DMS 273 treated with DMSO at 0.1 percent for 48 hours (cell line): Measurements from ENCODE around the gene FAM118A.
"Not testable (repeated sequence)": the region's sequence is repeated elsewhere in the genome, so short reads cannot be mapped to it uniquely, and the experiment has no call there.

Source experiments
- DNase-seq: peaks from one replicate; lab custom pipeline; 2025; lab: John Stamatoyannopoulos, UW

FAM118A gene

DNA sequence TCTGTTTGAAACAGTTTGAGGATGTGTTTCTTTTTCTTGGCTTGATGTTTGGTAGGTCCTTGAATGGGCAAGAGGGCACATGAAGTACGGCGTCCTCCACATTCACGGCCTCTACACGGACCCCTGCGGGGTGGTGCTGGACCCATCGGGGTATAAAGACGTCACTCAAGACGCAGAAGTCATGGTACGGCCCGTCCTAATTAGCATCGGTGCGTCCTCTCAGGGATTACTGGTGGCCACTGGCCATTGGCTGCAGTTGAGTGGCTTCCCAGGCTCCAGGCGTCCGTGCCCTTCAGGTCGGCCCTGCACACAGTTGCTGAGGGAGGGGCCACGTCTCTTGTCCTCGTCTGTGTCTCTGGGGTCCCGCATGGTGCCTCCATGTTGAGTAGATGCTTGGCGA is 20.8 kb downstream of the FAM118A start:
- no peak for DNase-seq

DNA sequence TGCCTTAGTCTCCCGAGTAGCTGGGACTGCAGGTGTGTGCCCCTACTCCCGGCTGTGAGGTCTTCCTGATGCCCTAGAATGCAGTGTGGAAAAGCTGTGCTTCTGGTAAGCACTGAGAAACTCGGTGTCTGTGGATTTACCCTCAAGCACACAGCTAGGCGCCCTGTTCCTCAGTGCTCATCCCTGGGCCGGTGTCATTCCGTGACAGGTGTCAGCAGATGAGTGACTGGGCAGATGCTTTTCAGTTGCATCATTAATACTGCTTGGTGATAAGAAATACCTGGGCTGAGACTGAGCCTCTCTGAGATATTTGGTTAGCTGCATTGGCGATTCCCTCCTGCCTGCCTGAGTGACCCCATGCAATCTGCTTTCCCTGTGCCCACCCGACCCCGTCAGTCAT is 21.8 kb downstream of the FAM118A start:
- DNase-seq: no peak

DNA sequence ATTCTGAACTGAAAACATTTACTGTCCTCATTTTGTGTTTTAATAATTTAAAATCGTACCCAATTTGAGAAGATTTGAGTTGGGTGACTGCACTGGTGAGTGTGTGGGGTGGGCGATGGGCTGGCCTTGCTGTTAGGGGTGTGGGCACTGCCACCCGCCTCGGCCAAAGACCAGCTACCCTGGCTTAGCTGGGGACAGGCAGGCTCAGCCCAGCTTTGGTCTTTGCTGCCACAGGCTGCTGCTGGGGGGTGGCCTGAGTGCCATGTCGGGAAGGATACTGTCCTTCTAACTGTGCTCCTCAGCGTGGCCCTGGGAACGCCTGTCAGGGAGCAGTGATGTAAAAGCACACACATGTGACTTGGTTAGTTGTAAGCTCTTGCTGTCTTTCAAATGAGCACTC is 22.3 kb downstream of the FAM118A start:
- DNase-seq: no peak

DNA sequence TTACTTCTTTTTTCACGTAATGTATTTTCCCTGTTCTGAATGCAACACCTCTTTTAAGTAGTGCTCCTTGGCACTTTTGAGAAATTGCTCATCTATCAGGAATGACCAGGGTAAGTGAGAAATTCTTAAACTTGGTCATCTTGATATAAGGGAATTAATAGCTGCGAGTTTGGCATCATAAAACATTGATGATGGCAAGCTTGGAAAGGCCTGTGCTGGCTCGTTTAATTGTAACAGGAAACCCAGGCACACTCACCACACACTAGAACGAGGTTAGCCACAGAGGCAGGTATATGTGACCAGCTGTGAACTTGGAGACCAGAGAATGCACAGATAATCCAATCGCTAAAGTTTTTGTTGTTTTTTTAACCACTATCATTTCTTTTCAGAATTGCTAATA is 24.3 kb downstream of the FAM118A start:
- DNase-seq: peak; percentile 66

DNA sequence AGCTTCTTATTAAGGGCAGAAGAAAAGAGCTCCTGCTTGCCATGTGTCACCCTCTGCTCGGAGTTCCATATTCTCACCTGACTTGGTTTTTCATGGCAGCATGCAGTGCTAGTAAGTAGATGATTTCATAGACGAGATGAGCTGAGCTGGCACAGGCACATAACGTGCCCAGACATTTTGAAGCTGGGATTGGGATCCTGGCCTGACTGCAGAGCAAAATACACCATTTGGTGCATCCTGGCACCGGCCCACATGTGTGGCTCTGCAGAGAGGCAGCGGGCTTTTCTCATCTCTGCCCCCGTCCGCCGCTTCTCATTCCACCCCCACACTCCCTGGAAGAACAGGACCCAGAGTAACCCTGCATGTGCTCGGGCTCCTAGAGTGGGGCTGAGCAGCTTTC is 24.8 kb downstream of the FAM118A start:
- peak; percentile 62 for DNase-seq

DNA sequence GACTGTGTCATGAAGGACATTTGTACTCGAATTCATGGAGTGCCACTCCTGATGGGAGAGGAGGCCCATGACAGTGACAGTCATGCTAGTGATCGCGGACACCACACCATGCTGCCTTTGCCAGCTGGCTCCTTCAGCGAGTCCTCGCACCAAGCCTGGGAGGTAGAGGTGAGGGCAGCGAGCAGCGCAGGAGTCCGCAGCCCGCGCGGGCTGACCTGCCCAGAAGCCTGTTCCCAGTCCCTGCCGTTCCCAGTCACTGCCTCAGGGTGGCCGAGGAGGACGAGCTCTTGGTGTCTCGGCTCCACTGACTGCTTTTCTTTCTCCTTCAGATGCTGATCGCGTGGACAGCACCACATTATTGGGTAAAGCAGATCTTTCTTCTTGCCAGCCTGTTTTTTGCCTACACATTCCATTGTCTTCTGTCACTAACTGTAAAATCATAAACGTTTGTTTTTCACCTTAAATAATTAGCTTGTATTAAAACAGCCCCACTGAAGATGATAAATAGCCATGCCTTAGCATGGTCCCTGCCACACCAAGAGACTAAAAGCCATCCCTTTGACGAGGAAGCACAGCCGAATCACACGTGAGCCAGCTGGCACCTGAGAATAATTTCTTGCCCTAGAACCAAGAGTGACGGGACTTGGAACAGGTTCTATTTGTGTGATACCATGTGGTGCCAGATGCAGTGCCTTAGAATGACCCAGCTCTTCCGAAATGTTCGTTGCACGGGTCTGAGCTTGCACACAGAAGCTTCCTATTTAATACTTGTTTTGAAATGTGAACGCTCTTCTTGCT is 25.5 kb downstream of the FAM118A start:
- peak; percentile 22 for DNase-seq

DNA sequence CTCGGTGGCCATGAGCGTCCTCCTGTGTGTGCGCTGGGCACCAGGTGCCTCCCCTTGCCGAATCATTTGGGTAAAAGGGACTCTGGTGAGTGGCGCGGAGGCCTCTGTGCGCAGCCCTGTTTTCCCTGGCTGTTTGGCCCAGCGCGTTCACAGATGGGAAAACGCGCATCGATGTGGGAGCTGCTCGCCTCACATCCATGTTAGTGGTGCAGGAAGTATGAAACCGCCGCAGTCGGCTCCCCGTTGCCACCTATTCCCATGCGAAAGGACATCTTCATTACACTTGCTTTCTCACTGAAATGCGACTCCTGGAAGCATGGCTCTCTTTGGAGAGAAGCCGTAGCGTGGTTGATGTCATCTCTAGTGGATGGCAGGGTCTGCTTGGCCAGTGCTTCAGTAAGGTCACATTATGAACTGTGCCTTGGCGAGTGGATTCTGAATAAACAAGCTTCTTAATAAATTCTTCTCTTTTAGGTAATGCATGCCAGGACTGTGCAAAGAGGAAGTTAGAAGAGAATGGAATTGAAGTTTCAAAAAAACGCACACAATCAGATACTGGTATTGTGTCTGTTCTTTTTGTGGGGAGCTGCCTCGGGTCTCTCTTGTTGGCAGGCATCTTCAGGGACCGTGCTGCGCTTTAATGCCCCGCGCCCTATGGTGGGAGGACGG is 26.3 kb downstream of the FAM118A start:
- no peak for DNase-seq

DNA sequence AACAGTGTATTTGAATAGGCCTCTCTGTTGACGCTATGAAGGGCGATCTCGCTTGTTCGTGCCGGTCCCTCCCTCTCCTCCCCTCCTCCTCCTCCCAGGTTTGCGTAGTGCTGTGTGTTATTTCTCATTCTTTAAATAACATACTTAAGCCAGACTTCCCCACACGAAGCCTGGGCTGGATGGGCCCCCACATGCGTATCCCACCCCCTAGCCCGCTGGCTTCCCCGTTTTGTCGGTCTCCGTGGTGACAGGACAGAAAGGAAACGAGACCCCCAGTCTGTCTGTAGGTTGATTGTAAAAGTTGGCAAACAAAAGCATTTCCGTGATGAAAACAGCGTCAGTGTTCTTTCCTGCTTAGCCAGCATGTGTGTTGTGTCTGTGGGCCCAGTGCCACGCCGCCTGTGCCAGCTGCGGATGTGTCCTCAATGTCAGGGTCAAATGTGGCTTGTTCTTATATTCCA is 27.3 kb downstream of the FAM118A start:
- no peak for DNase-seq

DNA sequence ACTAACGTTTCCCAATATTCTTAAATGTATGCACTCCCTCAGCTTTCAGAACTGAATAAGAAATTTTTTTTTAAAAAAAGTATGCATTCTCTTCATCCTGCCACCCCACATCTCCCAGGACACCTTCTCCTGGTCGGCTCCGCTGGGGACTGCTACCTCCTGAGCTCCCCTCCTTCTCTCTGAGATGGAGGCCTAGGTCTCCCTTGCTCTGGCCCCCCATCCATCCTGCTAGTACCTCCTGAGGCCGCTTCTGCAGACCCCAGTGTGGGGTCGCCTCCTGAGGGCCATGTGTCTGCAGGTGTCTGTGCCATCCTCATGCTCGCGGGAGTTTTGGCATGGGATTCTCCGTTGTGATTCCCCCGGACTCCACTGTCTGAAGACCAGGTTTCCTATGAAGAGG is 27.8 kb downstream of the FAM118A start:
- no peak for DNase-seq

DNA sequence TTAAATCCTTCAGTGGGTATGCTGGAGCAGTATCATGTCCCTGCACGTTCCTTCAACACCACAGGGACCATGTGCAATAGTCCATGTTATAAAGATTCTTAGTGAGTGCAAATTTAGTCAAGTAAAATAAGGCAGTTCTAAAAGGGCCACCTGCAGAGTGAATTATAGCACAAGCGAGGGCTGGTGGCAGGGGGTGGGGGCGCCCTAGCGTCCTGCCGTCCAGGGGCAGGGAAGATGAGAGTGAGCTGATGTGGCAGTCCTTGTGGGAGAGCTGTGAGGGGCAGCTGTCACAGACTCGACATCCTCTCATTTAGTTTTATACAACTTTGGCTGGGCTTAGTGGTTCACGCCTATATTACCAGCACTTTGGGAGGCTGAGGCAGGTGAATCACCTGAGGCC is 29.1 kb downstream of the FAM118A start:
- no peak for DNase-seq

DNA sequence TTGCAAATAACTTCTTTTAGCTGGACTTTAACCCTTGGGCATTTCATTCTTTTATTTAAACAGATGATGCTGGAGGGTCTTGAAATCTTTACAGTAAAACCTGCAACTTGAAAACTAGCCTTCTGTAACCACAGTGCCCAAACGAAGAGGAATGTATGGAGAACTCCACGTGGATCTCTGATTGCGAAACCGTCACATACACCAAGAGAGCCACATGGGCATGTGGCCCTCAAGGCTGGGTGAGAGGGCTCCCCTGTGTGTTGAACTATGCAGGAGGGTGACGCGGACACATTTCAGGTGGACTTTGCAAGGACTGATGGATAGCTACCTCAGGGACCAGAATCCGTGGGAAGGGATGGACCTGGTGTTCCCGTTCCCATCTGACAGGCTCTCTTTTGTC is 30.6 kb downstream of the FAM118A start:
- no peak for DNase-seq

DNA sequence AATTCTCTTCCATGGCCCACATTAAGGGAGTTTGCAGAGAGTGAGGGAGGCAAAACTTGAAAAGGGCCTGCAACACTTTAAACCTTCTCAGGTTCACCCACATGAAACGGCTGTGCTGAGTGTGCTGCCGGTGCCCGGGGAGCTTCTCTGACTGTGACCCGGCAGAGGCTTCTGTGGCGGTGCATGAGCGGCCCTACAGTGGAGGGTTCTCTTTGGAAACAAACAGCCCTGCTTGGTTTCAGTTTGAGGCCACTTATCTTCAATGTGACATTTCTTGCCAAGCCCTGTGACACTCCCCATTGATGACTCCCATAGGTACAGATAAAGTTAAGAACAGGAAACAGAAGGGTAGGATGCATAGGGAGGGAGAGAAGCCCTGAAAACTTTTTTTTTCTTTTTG is 31.8 kb downstream of the FAM118A start:
- DNase-seq: no peak

DNA sequence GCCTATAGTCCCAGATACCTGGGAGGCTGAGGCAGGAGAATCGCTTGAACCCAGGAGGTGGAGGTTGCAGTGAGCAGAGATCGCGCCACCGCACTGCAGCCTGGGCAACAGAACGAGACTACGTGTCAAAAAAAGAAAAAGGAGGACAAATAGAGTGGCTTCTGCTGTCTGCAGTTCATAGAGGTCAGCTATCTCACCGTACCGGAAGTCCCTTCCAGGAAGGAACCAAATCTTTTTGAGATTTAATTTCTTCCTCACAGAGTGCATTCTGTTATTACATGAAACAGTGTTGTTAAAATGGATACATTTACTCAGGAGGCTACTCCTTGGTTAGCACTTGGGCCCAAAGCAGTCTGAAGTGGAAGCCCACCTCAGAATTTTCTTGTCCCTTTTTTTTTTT is 33.4 kb downstream of the FAM118A start:
- no peak for DNase-seq

DNA sequence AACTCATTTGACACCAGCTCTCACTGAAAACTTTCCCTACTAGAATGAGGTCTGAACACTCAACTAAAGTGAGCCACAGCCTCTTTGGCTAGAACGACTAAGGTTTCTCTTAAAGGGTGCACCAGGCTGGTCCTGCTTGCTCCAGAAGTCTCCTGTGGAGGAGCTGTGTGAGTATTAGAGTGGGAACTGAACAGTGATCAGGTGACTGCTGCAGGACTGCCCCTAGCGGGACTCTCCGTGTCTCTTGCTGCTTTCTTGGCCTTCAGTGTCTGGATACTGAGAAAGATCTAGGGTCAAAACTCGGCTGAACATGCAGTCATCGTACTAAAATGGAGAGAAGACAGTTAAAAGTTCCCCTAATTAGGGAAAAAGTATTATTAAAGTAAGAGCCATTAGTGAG is 34.6 kb downstream of the FAM118A start:
- no peak for DNase-seq

DNA sequence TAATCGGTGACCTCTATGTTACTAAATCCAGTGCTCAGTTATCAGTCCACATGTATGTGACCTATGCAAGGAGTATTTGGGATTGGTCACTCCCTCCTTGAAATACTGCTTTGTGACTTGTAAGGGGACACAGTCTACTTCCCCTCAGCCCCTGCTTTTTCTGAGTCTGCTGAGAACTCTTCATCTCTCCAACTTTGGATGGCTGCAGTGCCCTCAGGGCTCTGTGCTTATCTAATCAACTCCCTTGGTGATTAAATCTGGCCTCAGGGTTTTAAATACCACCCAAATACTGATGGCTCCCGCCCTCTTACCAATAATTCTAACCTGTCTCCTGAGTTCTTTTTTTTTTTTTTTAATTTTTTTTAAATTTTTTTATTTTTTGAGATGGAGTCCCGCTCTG is 40.2 kb downstream of the FAM118A start:
- DNase-seq: no peak

DNA sequence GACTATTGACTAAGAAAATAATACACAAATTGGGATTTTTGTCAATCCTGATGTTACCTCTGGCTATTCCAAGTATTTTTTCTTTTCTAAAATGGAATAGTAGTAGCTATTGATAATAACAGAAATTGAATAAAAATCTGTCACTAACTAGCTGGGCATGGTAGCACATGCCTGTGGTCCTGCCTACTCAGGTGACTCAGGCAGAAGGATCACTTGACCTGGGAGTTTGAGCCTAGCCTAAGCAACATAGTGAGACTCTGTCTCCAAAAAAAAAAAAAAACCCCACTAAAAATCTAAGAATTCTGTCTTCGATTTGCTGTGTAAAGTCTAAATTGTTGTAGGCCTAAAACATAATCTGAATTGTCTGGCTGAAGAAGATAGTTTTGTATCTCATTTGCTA is 42.2 kb downstream of the FAM118A start:
- no peak for DNase-seq

DNA sequence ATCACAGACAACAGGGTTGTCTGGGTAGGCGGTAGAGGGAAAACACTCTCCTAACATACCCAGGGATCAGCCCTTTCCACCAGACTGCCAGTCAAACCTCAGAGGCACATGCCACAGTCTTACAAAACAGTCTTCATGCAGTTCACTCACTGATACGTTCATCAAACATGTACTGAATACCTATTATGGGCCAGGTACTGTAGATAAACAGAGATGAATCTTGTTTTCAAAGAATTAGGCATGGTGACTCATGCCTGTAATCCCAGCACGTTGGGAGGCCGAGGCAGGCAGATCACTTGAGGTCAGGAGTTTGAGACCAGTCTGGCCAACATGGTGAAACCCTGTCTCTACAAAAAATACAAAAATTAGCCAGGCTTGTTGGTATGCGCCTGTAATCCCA is 43.0 kb downstream of the FAM118A start:
- not testable (repeated sequence) for DNase-seq

DNA sequence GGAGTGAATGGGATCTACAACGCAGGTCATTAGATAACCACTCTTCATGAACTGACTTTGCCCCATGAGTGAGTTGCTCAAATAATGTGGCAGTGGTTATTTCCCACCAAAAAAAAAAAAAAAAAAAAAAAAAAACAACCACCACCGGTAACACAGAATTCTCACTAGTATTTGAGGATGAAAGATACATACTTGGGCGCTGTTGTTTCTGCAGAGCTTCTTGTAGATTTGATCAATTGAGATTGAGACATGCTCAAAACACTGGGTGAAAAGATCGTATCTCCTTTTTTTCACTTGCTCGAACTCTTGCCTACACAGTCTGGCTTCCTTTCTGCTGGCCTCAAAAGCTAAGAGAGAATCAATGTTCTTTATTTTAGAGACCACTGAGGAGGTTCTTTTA is 44.1 kb downstream of the FAM118A start:
- DNase-seq: no peak

DNA sequence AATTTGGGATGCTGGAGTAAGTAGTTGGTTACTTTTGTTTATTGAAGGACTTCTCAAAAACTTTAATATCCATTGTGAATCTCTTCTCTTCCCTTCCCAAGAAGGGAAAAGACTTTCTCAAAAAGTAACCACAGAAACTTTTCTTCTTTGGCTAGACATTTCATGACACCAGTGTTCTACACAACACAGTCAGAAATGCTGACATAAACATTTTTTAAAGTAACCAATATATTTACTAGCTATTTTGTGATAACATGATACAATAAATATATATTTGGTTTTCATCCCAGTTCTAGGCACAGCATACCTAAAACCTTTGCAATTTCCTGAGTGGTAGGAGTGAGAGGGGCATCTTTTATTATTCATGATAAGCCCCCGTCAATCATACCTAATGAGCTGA is 47.8 kb downstream of the FAM118A start:
- DNase-seq: no peak

DNA sequence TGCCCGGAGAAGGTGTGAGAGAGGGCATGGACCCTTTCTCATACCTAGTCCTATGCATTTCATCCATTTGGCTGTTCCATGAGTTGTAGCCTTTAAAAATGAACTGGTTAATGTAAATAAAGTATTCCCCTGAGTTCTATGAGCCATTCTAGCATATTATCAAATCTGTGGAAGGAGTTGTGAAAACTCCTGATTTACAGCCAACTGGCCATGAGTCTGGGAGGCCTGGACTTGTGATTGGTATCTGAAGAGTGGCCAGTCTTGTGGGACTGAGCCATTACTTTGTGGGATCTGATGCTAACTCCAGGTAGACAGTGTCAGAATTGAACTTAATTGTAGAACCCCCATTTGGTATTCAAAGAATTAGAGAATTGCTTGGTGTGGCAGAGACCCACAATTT is 48.4 kb downstream of the FAM118A start:
- no peak for DNase-seq

DNA sequence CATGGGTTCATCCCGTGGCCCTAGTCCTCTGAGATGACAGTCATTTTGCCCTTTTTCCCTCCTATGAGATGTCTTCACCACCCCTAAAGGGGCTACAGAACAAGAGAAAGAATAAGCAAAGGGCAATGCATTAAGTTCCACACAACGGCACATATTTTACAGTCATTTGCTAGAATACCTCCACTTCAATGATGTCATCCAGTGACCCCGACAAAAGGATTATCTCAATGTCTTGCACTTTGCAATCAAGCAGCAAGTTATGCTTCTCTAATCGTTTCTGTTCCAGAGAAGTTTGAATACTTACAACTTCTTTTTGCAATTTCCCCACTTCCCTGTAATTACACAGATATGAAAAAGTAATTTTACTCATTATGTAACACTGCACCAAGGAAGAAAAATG is 49.9 kb downstream of the FAM118A start:
- no peak for DNase-seq

DNA sequence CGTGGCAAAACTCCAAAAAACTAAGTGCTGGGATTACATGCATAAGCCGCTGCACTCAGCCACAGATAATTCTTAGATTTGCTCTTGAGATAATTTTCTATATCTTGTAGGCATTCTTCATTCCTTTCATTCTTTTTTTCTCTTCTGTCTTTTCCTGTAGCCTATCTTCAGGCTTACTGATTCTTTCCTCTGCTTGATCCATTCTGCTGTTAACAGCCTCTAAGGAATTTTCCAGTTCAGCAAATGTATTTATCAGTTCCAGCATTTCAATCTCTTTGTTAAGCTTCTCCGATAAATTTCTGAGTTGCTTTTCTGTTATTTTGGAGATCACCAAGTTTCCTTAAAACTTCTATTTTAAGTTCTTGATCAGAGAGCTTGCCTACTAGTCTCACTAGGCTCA is 57.0 kb downstream of the FAM118A start:
- DNase-seq: no peak

DNA sequence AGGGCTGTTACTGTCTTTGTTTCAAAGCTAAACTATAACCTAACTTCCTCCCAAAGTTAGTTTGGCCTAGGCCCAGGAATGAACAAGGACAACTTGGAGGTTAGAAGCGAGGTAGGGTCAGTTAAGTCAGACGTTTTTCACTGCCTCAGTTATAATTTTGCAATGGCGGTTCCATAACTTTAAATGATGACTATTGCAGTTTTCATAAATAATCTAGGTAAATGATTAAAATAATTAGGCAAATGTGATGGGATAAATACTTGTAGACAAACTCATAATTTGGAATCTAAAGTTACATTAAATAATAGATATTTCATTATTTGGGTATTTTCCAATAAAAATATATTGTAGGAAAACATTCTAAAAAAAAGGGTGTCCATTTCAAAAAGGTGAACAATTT is 63.9 kb downstream of the FAM118A start:
- DNase-seq: not testable (repeated sequence)

DNA sequence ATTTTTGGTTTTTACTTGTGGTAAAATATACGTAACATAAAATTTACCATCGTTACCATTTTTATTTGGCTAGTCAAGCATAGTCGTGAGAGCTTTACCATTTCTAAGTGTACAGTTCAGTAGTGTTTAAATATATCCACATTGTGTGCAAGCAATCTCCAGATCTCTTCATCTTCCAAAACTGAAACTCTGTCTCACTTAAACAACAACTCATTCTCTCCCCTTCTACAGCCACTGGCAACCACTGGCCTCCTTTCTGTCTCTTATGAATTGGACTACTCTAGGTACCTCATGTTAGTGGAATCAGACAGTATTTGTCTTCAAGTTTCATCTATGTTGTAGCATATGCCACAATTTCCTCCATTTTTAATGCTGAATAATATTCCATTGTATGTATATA is 66.3 kb downstream of the FAM118A start:
- DNase-seq: no peak
